ENCODE results near the gene ATPAF1.

GRCh38 chr1:46673749-46674182 lies 5.6 kb upstream of the ATPAF1 start:
- no peak for TF ChIP-seq FOXM1 (IDR thresholded peaks at IDR 0.05; ENCODE audit: borderline replicate concordance)
- no peak for TF ChIP-seq FOXA1 (IDR thresholded peaks at IDR 0.05)
- TF ChIP-seq SUZ12 (IDR thresholded peaks at IDR 0.05), result no peak
- TF ChIP-seq ELF4 (IDR thresholded peaks at IDR 0.05), result no peak
- TF ChIP-seq TARDBP (IDR thresholded peaks at IDR 0.05), result no peak
- TF ChIP-seq HDGF (IDR thresholded peaks at IDR 0.05; ENCODE audit: borderline replicate concordance), result no peak

All from HEK293T (cell line).